Keratinocyte (primary cell): ENCODE data around the gene PANX2.

Source experiments
- CTCF ChIP-seq, 3 experiments: IDR thresholded peaks in 1 of 3; conservative IDR thresholded peaks in 1 of 3; optimal IDR thresholded peaks in 1 of 3; 2 replicates in 2 of 3; 3 replicates in 1 of 3; pipeline versions ENCODE3 to v1.5.1; 2011; ENCODE audit warnings: low read length in 3 of 3, mild to moderate bottlenecking in 3 of 3, moderate library complexity in 2 of 3, control low read depth in 1 of 3, inconsistent platforms in 1 of 3; ENCODE audit not compliant: insufficient read depth in 2 of 3; ENCODE audit errors: extremely low read depth in 1 of 3
- EZH2 ChIP-seq: IDR thresholded peaks from one replicate; pipeline ENCODE4 v1.6.1; 2012; ENCODE audit warnings: inconsistent platforms, mild to moderate bottlenecking, low read length, moderate library complexity

- TF ChIP-seq EZH2 = no peak
- no peak for TF ChIP-seq CTCF (optimal IDR thresholded peaks at IDR 0.05 in 1 of 3, IDR thresholded peaks at IDR 0.05 in 1 of 3, conservative IDR thresholded peaks at IDR 0.05 in 1 of 3; ENCODE audit: extremely low read depth in 1 of 3, insufficient read depth in 2 of 3, low read length in 3 of 3)
These were observed 20.6 kb downstream of the PANX2 start for GRCh38 chr22:50190941-50191741.
